T-cell (primary cell): ENCODE data around the gene DST. TPM values are rescaled to one million over a fixed set of nuclear protein-coding genes. Genes with fewer than 3 reads are reported as not detected.
"Not testable (repeated sequence)": the region's sequence is repeated elsewhere in the genome, so short reads cannot be mapped to it uniquely, and the experiment has no call there.

Experiments used
- ATAC-seq, 4 experiments: fragments of 200-7000 bp in 3 of 4; fragments of 150-1000 bp in 1 of 4; cut with Tn5 transposase; replicated peaks in 1 of 4; 1 replicate in 3 of 4; 2 replicates in 1 of 4; pipeline ENCODE4 v1.10.0; 2021; ENCODE audit warnings: moderate library complexity in 3 of 4, mild to moderate bottlenecking in 2 of 4, moderate number of reproducible peaks in 1 of 4
- CTCF ChIA-PET, 2 donors: fragments of 300-600 bp; sonication (Branson Sonifier 250); formaldehyde crosslinking; loops; one replicate each; lab custom pipeline; 2022; ENCODE audit warnings: antibody characterized with exemption in 2 of 2; lab: Charles Lee
- POLR2A ChIA-PET, 2 donors: fragments of 300-600 bp; sonication (Branson Sonifier 250); formaldehyde crosslinking; loops; one replicate each; lab custom pipeline; 2022; ENCODE audit warnings: antibody characterized with exemption in 2 of 2; lab: Charles Lee
- DNase-seq, 35 experiments: peaks; one replicate each; pipeline versions ENCODE4 v3.0.0 to v3.0.0-alpha.2; 2013 to 2023
- H3K27ac ChIP-seq: one replicate; pipeline ENCODE4 v1.5.1; 2013; ENCODE audit warnings: low read length
- H3K27me3 ChIP-seq, 2 experiments: replicated peaks in 1 of 2; 1 replicate in 1 of 2; 2 replicates in 1 of 2; pipeline versions ENCODE4 v1.6.1 to v1.7.0; 2013; ENCODE audit warnings: low read length in 1 of 2, mixed read lengths in 1 of 2; ENCODE audit not compliant: control insufficient read depth in 2 of 2, insufficient read depth in 2 of 2; ENCODE audit errors: extremely low read depth in 1 of 2
- H3K36me3 ChIP-seq, 2 donors: 1 replicate in 1 of 2; 2 replicates in 1 of 2; pipeline versions ENCODE4 v1.6.1 to v1.7.0; 2013; ENCODE audit warnings: low read length in 1 of 2; ENCODE audit not compliant: control insufficient read depth in 2 of 2, insufficient read depth in 1 of 2; ENCODE audit errors: extremely low read depth in 1 of 2
- H3K4me1 ChIP-seq, 2 experiments: 1 replicate in 1 of 2; 2 replicates in 1 of 2; pipeline versions ENCODE4 v1.6.1 to v1.7.0; 2013; ENCODE audit warnings: low read length in 2 of 2, mixed read lengths in 1 of 2; ENCODE audit not compliant: insufficient read depth in 2 of 2, control insufficient read depth in 1 of 2; ENCODE audit errors: extremely low read depth in 1 of 2
- H3K4me3 ChIP-seq, 2 donors: 1 replicate in 1 of 2; 2 replicates in 1 of 2; pipeline versions ENCODE4 v1.5.1 to v1.7.0; 2013; ENCODE audit warnings: mild to moderate bottlenecking in 2 of 2, low read length in 1 of 2, moderate library complexity in 1 of 2; ENCODE audit not compliant: control insufficient read depth in 1 of 2; ENCODE audit errors: extremely low read depth in 1 of 2
- H3K9me3 ChIP-seq: 2 replicates; pipeline ENCODE4 v1.7.0; 2013
- H3K27ac Mint-ChIP-seq, 2 donors: one replicate each; pipeline ENCODE4 v1.8.0; 2020 to 2021; ENCODE audit warnings: mild to moderate bottlenecking in 2 of 2, mixed read lengths in 2 of 2
- H3K27me3 Mint-ChIP-seq, 2 donors: one replicate each; pipeline ENCODE4 v1.8.0; 2021 to 2022; ENCODE audit warnings: mixed read lengths in 2 of 2
- H3K36me3 Mint-ChIP-seq: one replicate; pipeline ENCODE4 v1.8.0; 2021; ENCODE audit warnings: mixed read lengths
- H3K4me1 Mint-ChIP-seq, 3 donors: one replicate each; pipeline ENCODE4 v1.8.0; 2020 to 2022; ENCODE audit warnings: mixed read lengths in 3 of 3, mild to moderate bottlenecking in 1 of 3
- H3K4me3 Mint-ChIP-seq, 3 donors: one replicate each; pipeline ENCODE4 v1.8.0; 2020 to 2022; ENCODE audit warnings: mild to moderate bottlenecking in 3 of 3, mixed read lengths in 3 of 3, moderate library complexity in 3 of 3
- H3K9me3 Mint-ChIP-seq, 3 donors: one replicate each; pipeline ENCODE4 v1.8.0; 2020 to 2022; ENCODE audit warnings: mixed read lengths in 3 of 3
- WGBS: methylation state at CpG from one replicate; pipeline ENCODE4 v1.1.5; 2013; ENCODE audit warnings: missing lambda C conversion rate; ENCODE audit not compliant: insufficient coverage; 5-methylcytosine and 5-hydroxymethylcytosine counted together
- total RNA-seq, 35 experiments: library from RNA in 6 of 35; stranded (reverse) in 6 of 35; fragments of 120-200 nt in 1 of 35; gene quantifications; one replicate each; pipeline versions ENCODE4 v1.2.1 to v1.2.4 and lab custom pipeline; 2013 to 2026

Gene DST
- total RNA-seq, 5 donors from 2014 or later (not counting 1 experiment from before 2014, with no cell fraction given), result 3.1 to 12.1 (median 7.4) TPM

GRCh38 chr6:56505512-56506260 lies 137.0 kb downstream of the DST start:
- H3K9me3 Mint-ChIP-seq, result no peaks in the 10 kb centered on the region
- ChIA-PET POLR2A (no interaction called here), CTCF (no interaction called here)
- Histone ChIP-seq H3K4me3 (no peak overlapping the region), H3K36me3 (no peaks in the 10 kb centered on the region), H3K9me3 (no peaks in the 10 kb centered on the region), H3K27me3 (no peaks in the 10 kb centered on the region), H3K27ac (no peak overlapping the region), H3K4me1 (no peaks in the 10 kb centered on the region)
- H3K27ac Mint-ChIP-seq, result no peak overlapping the region
- no CpG with 5 or more reads among the region's 2 CpGs for WGBS
- no peaks in the 10 kb centered on the region for H3K36me3 Mint-ChIP-seq
- DNase-seq, result no peak
- no peaks in the 10 kb centered on the region for H3K4me1 Mint-ChIP-seq
- H3K4me3 Mint-ChIP-seq, result no peak overlapping the region
- no peak for ATAC-seq
- no peaks in the 10 kb centered on the region for H3K27me3 Mint-ChIP-seq

DNA sequence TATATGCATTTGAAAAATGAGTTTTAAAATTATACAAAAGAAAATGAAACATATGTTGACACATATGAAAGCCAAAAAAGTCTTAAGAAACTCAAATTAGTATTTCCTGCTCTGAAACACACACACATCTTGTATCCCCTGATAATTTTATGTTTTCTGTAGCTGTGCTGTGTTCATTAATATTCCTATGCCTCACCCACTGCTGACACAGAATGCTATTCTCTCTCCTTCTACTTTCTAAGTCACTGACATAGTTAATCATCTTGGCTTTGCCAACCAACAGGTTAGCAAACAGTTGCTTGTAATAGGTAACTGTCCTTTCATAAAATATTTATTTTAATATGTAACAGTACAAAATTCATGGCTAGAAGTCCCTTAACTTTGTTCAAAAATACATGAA lies 140.7 kb downstream of the DST start:
- H3K4me3 ChIP-seq, result no peak overlapping the region
- no peak overlapping the region for H3K27ac ChIP-seq
- DNase-seq (no peak), ATAC-seq (no peak)
- Mint-ChIP-seq H3K27me3 (no peaks in the 10 kb centered on the region), H3K27ac (no peak overlapping the region), H3K4me1 (no peaks in the 10 kb centered on the region), H3K36me3 (no peaks in the 10 kb centered on the region), H3K4me3 (no peak overlapping the region), H3K9me3 (no peaks in the 10 kb centered on the region)
- ChIA-PET POLR2A (no interaction called here), CTCF (no interaction called here)
- no peaks in the 10 kb centered on the region for H3K9me3 ChIP-seq
- no peaks in the 10 kb centered on the region for H3K27me3 ChIP-seq
- no peaks in the 10 kb centered on the region for H3K36me3 ChIP-seq
- H3K4me1 ChIP-seq, result no peaks in the 10 kb centered on the region

DNA sequence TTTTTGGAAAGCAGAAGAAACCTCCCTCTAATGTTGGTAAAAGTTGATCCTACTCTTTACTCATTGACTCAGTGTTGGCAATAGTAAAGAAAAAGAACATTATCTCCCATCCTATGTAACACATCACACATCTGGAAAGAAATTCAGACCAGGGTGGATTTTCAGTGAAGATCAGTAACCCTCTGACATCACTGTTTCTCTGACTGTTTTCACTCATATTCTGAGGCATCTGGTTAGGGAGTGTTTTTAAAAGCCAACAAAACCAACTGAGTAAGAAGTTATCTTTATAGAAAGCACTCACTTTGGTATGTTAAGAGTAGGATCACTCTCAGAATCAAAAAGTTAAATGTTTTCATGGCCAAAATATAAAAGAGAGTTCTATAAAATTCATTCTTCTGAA lies 143.6 kb downstream of the DST start:
- no peak for DNase-seq
- H3K27ac ChIP-seq, result no peak overlapping the region
- no peaks in the 10 kb centered on the region for H3K9me3 ChIP-seq
- H3K27me3 Mint-ChIP-seq, result no peaks in the 10 kb centered on the region
- peaks cover 0 to 2% (median 0%) of the 10 kb centered on the region in 3 donors for H3K9me3 Mint-ChIP-seq
- H3K4me3 ChIP-seq, result no peak overlapping the region
- ChIA-PET POLR2A (no interaction called here), CTCF (no interaction called here)
- H3K4me1 Mint-ChIP-seq, result no peaks in the 10 kb centered on the region
- H3K36me3 ChIP-seq, result no peaks in the 10 kb centered on the region
- no peak overlapping the region for H3K27ac Mint-ChIP-seq
- H3K27me3 ChIP-seq, result no peaks in the 10 kb centered on the region
- H3K4me3 Mint-ChIP-seq, result no peak overlapping the region
- no peak for ATAC-seq
- no peaks in the 10 kb centered on the region for H3K4me1 ChIP-seq
- H3K36me3 Mint-ChIP-seq, result no peaks in the 10 kb centered on the region

GRCh38 chr6:56497691-56498090 lies 145.0 kb downstream of the DST start:
- no peaks in the 10 kb centered on the region for H3K27me3 ChIP-seq
- H3K4me3 ChIP-seq, result no peak overlapping the region
- H3K27me3 Mint-ChIP-seq, result no peaks in the 10 kb centered on the region
- peaks cover 0 to 2% (median 0%) of the 10 kb centered on the region in 3 donors for H3K9me3 Mint-ChIP-seq
- WGBS, result 69% methylated on average over 2 of the region's 3 CpGs
- no peaks in the 10 kb centered on the region for H3K36me3 ChIP-seq
- no peaks in the 10 kb centered on the region for H3K36me3 Mint-ChIP-seq
- H3K27ac Mint-ChIP-seq, result no peak overlapping the region
- DNase-seq (no peak), ATAC-seq (no peak)
- no peak overlapping the region for H3K4me3 Mint-ChIP-seq
- H3K4me1 Mint-ChIP-seq, result no peaks in the 10 kb centered on the region
- H3K9me3 ChIP-seq, result no peaks in the 10 kb centered on the region
- H3K4me1 ChIP-seq, result no peaks in the 10 kb centered on the region
- H3K27ac ChIP-seq, result no peak overlapping the region
- POLR2A ChIA-PET, result no interaction called here
- CTCF ChIA-PET, result no interaction called here

DNA sequence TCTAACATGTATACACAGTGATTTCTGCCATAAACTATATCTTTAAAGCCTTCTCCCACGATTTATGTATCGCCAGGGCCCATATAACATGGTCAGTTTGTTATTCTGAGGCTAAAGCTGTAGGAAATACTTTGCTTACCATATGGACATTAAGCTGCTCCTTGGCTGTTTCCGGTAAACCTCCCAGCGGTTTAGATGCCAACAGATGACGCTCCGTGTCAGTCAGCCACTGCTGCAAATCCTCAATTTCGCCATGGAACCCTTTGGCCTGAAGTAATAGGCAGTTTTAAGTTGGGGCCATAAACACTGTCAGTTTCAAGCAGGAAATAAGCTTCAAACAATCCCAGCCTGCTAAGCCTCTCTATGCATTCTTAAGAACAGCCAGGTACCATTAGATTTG lies 145.4 kb downstream of the DST start:
- WGBS, result 83% methylated on average over 6 of the region's 7 CpGs

GRCh38 chr6:56496650-56497049 lies 146.0 kb downstream of the DST start:
- H3K27ac Mint-ChIP-seq, ATAC-seq, H3K27me3 ChIP-seq, H3K9me3 ChIP-seq, H3K27me3 Mint-ChIP-seq, DNase-seq, H3K27ac ChIP-seq, CTCF ChIA-PET, POLR2A ChIA-PET, H3K9me3 Mint-ChIP-seq, H3K36me3 Mint-ChIP-seq, H3K36me3 ChIP-seq, H3K4me1 Mint-ChIP-seq, H3K4me1 ChIP-seq, H3K4me3 Mint-ChIP-seq, H3K4me3 ChIP-seq: not testable (repeated sequence)
- no CpG with 5 or more reads among the region's 1 CpG for WGBS

More for the DNA sequence above, 145.4 kb downstream of the DST start:
- Mint-ChIP-seq H3K27ac (no peak overlapping the region), H3K9me3 (peaks cover 0 to 2% (median 0%) of the 10 kb centered on the region in 3 donors), H3K27me3 (no peaks in the 10 kb centered on the region), H3K4me1 (no peaks in the 10 kb centered on the region), H3K4me3 (no peak overlapping the region), H3K36me3 (no peaks in the 10 kb centered on the region)
- Histone ChIP-seq H3K36me3 (no peaks in the 10 kb centered on the region), H3K9me3 (no peaks in the 10 kb centered on the region), H3K4me1 (no peaks in the 10 kb centered on the region), H3K4me3 (no peak overlapping the region), H3K27ac (no peak overlapping the region), H3K27me3 (no peaks in the 10 kb centered on the region)
- ChIA-PET CTCF (no interaction called here), POLR2A (no interaction called here)
- ATAC-seq, result no peak
- no peak for DNase-seq

- Mint-ChIP-seq H3K9me3 (peaks cover 0 to 2% (median 0%) of the 10 kb centered on the region in 3 donors), H3K27ac (no peak overlapping the region), H3K27me3 (no peaks in the 10 kb centered on the region), H3K4me1 (no peaks in the 10 kb centered on the region), H3K4me3 (no peak overlapping the region), H3K36me3 (no peaks in the 10 kb centered on the region)
- H3K4me3 ChIP-seq, result no peak overlapping the region
- H3K27me3 ChIP-seq, result no peaks in the 10 kb centered on the region
- H3K9me3 ChIP-seq, result no peaks in the 10 kb centered on the region
- no peaks in the 10 kb centered on the region for H3K36me3 ChIP-seq
- ChIA-PET CTCF (no interaction called here), POLR2A (no interaction called here)
- WGBS, result no CpG with 5 or more reads among the region's 3 CpGs
- ATAC-seq (no peak), DNase-seq (no peak)
- H3K4me1 ChIP-seq, result no peaks in the 10 kb centered on the region
- H3K27ac ChIP-seq, result no peak overlapping the region
Observed at GRCh38 chr6:56495654-56496053, 147.0 kb downstream of the DST start.
